ENCODE measurements around the gene NAV3. TPM values are rescaled to one million over a fixed set of nuclear protein-coding genes. Genes with fewer than 3 reads are reported as not detected.

NAV3 gene
- total RNA-seq, 1 experiment from 2014 or later = 4.1 TPM

GRCh38 chr12:78209846-78210505 is 379.3 kb downstream of the NAV3 start:
- CTCF ChIA-PET = no interaction called here
- no peak overlapping the region for H3K27ac Mint-ChIP-seq (ENCODE audit: unreplicated experiment)
- TF ChIP-seq, protein P1, sequence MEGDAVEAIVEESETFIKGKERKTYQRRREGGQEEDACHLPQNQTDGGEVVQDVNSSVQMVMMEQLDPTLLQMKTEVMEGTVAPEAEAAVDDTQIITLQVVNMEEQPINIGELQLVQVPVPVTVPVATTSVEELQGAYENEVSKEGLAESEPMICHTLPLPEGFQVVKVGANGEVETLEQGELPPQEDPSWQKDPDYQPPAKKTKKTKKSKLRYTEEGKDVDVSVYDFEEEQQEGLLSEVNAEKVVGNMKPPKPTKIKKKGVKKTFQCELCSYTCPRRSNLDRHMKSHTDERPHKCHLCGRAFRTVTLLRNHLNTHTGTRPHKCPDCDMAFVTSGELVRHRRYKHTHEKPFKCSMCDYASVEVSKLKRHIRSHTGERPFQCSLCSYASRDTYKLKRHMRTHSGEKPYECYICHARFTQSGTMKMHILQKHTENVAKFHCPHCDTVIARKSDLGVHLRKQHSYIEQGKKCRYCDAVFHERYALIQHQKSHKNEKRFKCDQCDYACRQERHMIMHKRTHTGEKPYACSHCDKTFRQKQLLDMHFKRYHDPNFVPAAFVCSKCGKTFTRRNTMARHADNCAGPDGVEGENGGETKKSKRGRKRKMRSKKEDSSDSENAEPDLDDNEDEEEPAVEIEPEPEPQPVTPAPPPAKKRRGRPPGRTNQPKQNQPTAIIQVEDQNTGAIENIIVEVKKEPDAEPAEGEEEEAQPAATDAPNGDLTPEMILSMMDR (IDR thresholded peaks at IDR 0.05; ENCODE audit: unreplicated experiment) = no peak

DNA sequence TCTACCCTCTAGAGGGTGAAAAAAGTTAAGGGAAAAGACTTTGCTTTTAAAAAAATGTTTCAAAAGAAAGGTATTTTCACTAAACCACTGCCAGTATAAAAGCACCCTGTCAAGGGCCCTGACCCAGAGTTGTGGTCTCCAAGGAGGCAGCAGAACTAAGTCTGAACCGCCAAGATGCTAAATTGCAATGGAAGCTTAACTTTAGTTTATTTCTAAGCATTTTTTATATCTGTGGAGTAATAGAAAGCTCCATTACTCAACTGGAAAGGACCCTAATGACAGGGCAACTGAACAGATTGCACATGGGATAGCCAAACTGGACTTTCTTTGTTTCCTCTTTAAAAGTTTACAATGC is 379.8 kb downstream of the NAV3 start:
- H3K27ac Mint-ChIP-seq (ENCODE audit: unreplicated experiment) = no peak overlapping the region
- no TSS peak for BruUV-seq (replicated peaks)
- no peak for DNase-seq
- H3K4me3 Mint-ChIP-seq (ENCODE audit: low read depth, unreplicated experiment) = no peak overlapping the region
- H3K36me3 Mint-ChIP-seq (ENCODE audit: insufficient read depth, unreplicated experiment) = no peaks in the 10 kb centered on the region
- H3K27me3 Mint-ChIP-seq (ENCODE audit: unreplicated experiment) = no peaks in the 10 kb centered on the region
- no peaks in the 10 kb centered on the region for H3K4me1 Mint-ChIP-seq (ENCODE audit: low read depth, unreplicated experiment)
- TF ChIP-seq, protein P1 (IDR thresholded peaks at IDR 0.05; ENCODE audit: unreplicated experiment) = no peak
- intact Hi-C loops (cut with micrococcal nuclease; ENCODE audit: unreplicated experiment) = no loop called here
- CTCF ChIA-PET = no interaction called here
- H3K9me3 Mint-ChIP-seq (ENCODE audit: low read depth, unreplicated experiment) = no peaks in the 10 kb centered on the region

More at GRCh38 chr12:78209846-78210505, 379.3 kb downstream of the NAV3 start:
- Mint-ChIP-seq H3K36me3 (ENCODE audit: insufficient read depth, unreplicated experiment) (no peaks in the 10 kb centered on the region), H3K27me3 (ENCODE audit: unreplicated experiment) (no peaks in the 10 kb centered on the region), H3K4me3 (ENCODE audit: low read depth, unreplicated experiment) (no peak overlapping the region), H3K4me1 (ENCODE audit: low read depth, unreplicated experiment) (no peaks in the 10 kb centered on the region), H3K9me3 (ENCODE audit: low read depth, unreplicated experiment) (no peaks in the 10 kb centered on the region)
- no TSS peak for BruUV-seq (replicated peaks)
- no peak for DNase-seq
- intact Hi-C loops (cut with micrococcal nuclease; ENCODE audit: unreplicated experiment) = no loop called here

DNA sequence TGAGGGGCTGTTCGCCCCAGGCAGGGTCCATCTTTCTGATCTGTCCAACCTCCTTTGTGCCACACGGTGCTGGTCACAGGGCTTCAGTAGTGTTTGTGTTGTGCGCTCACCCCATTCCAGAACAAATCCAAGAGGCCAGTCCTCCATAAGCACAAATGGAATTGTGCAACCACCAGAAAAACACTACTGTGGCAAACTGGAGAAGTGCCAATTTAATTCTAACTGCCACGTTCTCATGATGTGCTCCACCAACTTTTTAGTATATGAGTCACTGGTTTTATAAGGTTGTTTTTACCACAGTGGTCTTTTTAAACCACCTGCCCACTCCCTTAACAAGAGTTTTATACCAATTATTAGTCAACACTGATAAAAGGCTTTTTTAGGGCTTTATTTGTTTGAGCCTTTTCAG is 380.2 kb downstream of the NAV3 start:
- H3K36me3 Mint-ChIP-seq (ENCODE audit: insufficient read depth, unreplicated experiment) = no peaks in the 10 kb centered on the region
- H3K4me3 Mint-ChIP-seq (ENCODE audit: low read depth, unreplicated experiment) = no peak overlapping the region
- no peak overlapping the region for H3K27ac Mint-ChIP-seq (ENCODE audit: unreplicated experiment)
- H3K27me3 Mint-ChIP-seq (ENCODE audit: unreplicated experiment) = no peaks in the 10 kb centered on the region
- BruUV-seq (replicated peaks) = no TSS peak
- no peaks in the 10 kb centered on the region for H3K9me3 Mint-ChIP-seq (ENCODE audit: low read depth, unreplicated experiment)
- CTCF ChIA-PET = no interaction called here
- intact Hi-C loops (cut with micrococcal nuclease; ENCODE audit: unreplicated experiment) = no loop called here
- no peaks in the 10 kb centered on the region for H3K4me1 Mint-ChIP-seq (ENCODE audit: low read depth, unreplicated experiment)
- TF ChIP-seq, protein P1 (IDR thresholded peaks at IDR 0.05; ENCODE audit: unreplicated experiment) = no peak
- no peak for DNase-seq

GRCh38 chr12:78220811-78221210 is 390.1 kb downstream of the NAV3 start:
- TF ChIP-seq, protein P1 (IDR thresholded peaks at IDR 0.05; ENCODE audit: unreplicated experiment) = no peak
- H3K4me3 Mint-ChIP-seq (ENCODE audit: low read depth, unreplicated experiment) = no peak overlapping the region
- H3K27me3 Mint-ChIP-seq (ENCODE audit: unreplicated experiment) = no peaks in the 10 kb centered on the region

More at GRCh38 chr12:78220811-78221210, 390.1 kb downstream of the NAV3 start:
- intact Hi-C loops (cut with micrococcal nuclease; ENCODE audit: unreplicated experiment) = no loop called here
- no peak for DNase-seq
- peaks cover 7% of the 10 kb centered on the region for H3K9me3 Mint-ChIP-seq (ENCODE audit: low read depth, unreplicated experiment)
- H3K27ac Mint-ChIP-seq (ENCODE audit: unreplicated experiment) = no peak overlapping the region
- H3K36me3 Mint-ChIP-seq (ENCODE audit: insufficient read depth, unreplicated experiment) = no peaks in the 10 kb centered on the region
- no TSS peak for BruUV-seq (replicated peaks)
- no peaks in the 10 kb centered on the region for H3K4me1 Mint-ChIP-seq (ENCODE audit: low read depth, unreplicated experiment)
- CTCF ChIA-PET = no interaction called here

Measured in Calu3 (cell line).